Measurements from ENCODE around the gene MALL. TPM values are rescaled to one million over a fixed set of nuclear protein-coding genes. Genes with fewer than 3 reads are reported as not detected.

MALL gene
- total and polyA plus RNA-seq, 9 of the 15 experiments (the other 6 are each of a cell fraction or from before 2014, with no cell fraction given), result 0.24 TPM; not detected in 8

GRCh38 chr2:110134025-110134424 lies 18.4 kb upstream of the MALL start:
- ChIA-PET CTCF (ENCODE audit: low intra/inter-chr PET ratio) (no interaction called here), POLR2A (no interaction called here)
- Histone ChIP-seq H3K4me1 (replicated peaks in 1 of 2; ENCODE audit: control insufficient read depth in 2 of 2, insufficient read depth in 2 of 2, low read length in 2 of 2) (no peaks in the 10 kb centered on the region), H3K27ac (ENCODE audit: extremely low read depth, low read depth, low read length) (no peak overlapping the region), H3K4me2 (ENCODE audit: insufficient read depth, low read length) (no peak overlapping the region), H3K79me2 (ENCODE audit: control insufficient read depth, insufficient read depth, low read length) (no peaks in the 10 kb centered on the region), H4K20me1 (replicated peaks; ENCODE audit: control insufficient read depth, insufficient read depth, low read length) (no peaks in the 10 kb centered on the region), H3K36me3 (ENCODE audit: control insufficient read depth, insufficient read depth, low read length) (no peaks in the 10 kb centered on the region), H3K9me3 (replicated peaks; ENCODE audit: control insufficient read depth, insufficient read depth, low read depth, low read length) (no peaks in the 10 kb centered on the region), H3K4me3 (no peak overlapping the region), H3K9ac (ENCODE audit: insufficient read depth in 1 of 2, low read depth in 2 of 2, low read length in 2 of 2) (no peak overlapping the region), H3K27me3 (ENCODE audit: control insufficient read depth in 2 of 2, insufficient read depth in 2 of 2, low read length in 2 of 2) (no peaks in the 10 kb centered on the region; a peak in 1 of 5 replicates), H3K9me1 (ENCODE audit: control insufficient read depth, insufficient read depth, low read length) (no peaks in the 10 kb centered on the region), H2AFZ (ENCODE audit: low read depth, low read length) (no peak overlapping the region)
- TF ChIP-seq ADNP (tag; IDR thresholded peaks at IDR 0.05) (no peak), RBM17 (IDR thresholded peaks at IDR 0.05; ENCODE audit: borderline replicate concordance, low read depth, low read length) (no peak), SIRT6 (IDR thresholded peaks at IDR 0.05; ENCODE audit: low read depth, low read length) (no peak), ELK3 (CRISPR knock-in tag; IDR thresholded peaks at IDR 0.05) (no peak), FOXM1 (IDR thresholded peaks at IDR 0.05; ENCODE audit: low read depth) (no peak), FOXM1 (CRISPR knock-in tag; IDR thresholded peaks at IDR 0.05; ENCODE audit: low read depth) (no peak), ZNF41 (CRISPR knock-in tag; conservative IDR thresholded peaks at IDR 0.05) (no peak), NEUROD1 (IDR thresholded peaks at IDR 0.05; ENCODE audit: borderline replicate concordance, low read depth, low read length, partially characterized antibody) (no peak)
- in situ Hi-C loops (cut with MboI) (no loop called here), intact Hi-C loops (cut with micrococcal nuclease) (no loop called here)
- ATAC-seq, result no peak
- no TSS peak for BruUV-seq (replicated peaks)
- FAIRE-seq, result no peak
- no peak for DNase-seq (ENCODE audit: extremely low read depth in 1 of 4, low spot score in 3 of 4)
